GM12875 (cell line): ENCODE results near the gene DST.
"Not testable (repeated sequence)": the region's sequence is repeated elsewhere in the genome, so short reads cannot be mapped to it uniquely, and the experiment has no call there.

Source experiments
- H3K4me3 ChIP-seq: one replicate; pipeline ENCODE4 v1.5.1; 2011; ENCODE audit warnings: low read depth, low read length, control low read depth
- TF ChIP-seq, protein P1 (sequence below): IDR thresholded peaks from 2 replicates; pipeline ENCODE4 v1.5.1; 2011; ENCODE audit warnings: low read depth, mild to moderate bottlenecking, control low read depth, inconsistent platforms, low read length, moderate library complexity, borderline replicate concordance; ENCODE audit not compliant: insufficient read depth

DST gene

DNA sequence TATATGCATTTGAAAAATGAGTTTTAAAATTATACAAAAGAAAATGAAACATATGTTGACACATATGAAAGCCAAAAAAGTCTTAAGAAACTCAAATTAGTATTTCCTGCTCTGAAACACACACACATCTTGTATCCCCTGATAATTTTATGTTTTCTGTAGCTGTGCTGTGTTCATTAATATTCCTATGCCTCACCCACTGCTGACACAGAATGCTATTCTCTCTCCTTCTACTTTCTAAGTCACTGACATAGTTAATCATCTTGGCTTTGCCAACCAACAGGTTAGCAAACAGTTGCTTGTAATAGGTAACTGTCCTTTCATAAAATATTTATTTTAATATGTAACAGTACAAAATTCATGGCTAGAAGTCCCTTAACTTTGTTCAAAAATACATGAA, 140.7 kb downstream of the DST start:
- no peak overlapping the region for H3K4me3 ChIP-seq
- TF ChIP-seq, protein P1, sequence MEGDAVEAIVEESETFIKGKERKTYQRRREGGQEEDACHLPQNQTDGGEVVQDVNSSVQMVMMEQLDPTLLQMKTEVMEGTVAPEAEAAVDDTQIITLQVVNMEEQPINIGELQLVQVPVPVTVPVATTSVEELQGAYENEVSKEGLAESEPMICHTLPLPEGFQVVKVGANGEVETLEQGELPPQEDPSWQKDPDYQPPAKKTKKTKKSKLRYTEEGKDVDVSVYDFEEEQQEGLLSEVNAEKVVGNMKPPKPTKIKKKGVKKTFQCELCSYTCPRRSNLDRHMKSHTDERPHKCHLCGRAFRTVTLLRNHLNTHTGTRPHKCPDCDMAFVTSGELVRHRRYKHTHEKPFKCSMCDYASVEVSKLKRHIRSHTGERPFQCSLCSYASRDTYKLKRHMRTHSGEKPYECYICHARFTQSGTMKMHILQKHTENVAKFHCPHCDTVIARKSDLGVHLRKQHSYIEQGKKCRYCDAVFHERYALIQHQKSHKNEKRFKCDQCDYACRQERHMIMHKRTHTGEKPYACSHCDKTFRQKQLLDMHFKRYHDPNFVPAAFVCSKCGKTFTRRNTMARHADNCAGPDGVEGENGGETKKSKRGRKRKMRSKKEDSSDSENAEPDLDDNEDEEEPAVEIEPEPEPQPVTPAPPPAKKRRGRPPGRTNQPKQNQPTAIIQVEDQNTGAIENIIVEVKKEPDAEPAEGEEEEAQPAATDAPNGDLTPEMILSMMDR: no peak

GRCh38 chr6:56499095-56499494, 143.6 kb downstream of the DST start:
- H3K4me3 ChIP-seq: no peak overlapping the region
- TF ChIP-seq, protein P1: no peak

DNA sequence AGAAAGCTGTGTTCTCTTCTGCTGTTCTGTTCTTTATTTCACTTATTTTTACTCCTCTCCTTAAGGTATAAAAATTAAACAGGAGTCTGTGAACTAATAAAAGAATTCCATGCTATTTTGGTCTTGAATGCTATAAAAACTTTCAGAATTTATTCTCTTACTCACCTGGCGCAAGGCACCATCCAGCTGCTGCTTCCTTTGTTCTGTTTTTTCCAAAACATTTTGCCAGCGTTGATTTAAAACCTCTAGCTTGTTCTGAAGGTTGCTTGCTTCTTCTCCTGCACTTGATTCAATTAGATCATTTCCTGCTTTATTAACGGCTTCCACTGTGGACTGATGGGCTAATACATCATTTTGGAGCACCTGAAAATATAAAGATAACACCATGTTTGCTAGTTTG, 145.0 kb downstream of the DST start:
- no peak overlapping the region for H3K4me3 ChIP-seq
- TF ChIP-seq, protein P1: no peak

GRCh38 chr6:56497240-56497639, 145.4 kb downstream of the DST start:
- no peak overlapping the region for H3K4me3 ChIP-seq
- TF ChIP-seq, protein P1: no peak

DNA sequence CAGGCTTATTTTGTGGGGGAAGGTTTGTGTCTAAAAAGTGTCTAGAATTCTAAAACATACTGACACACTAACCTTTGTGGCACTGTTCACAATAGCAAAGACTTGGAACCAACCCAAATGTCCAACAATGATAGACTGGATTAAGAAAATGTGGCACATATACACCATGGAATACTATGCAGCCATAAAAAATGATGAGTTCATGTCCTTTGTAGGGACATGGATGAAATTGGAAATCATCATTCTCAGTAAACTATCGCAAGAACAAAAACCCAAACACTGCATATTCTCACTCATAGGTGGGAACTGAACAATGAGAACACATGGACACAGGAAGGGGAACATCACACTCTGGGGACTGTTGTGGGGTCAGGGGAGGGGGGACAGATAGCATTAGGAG, 146.0 kb downstream of the DST start:
- not testable (repeated sequence) for H3K4me3 ChIP-seq

- TF ChIP-seq, protein P1: no peak
These were observed 147.0 kb downstream of the DST start for GRCh38 chr6:56495654-56496053.

DNA sequence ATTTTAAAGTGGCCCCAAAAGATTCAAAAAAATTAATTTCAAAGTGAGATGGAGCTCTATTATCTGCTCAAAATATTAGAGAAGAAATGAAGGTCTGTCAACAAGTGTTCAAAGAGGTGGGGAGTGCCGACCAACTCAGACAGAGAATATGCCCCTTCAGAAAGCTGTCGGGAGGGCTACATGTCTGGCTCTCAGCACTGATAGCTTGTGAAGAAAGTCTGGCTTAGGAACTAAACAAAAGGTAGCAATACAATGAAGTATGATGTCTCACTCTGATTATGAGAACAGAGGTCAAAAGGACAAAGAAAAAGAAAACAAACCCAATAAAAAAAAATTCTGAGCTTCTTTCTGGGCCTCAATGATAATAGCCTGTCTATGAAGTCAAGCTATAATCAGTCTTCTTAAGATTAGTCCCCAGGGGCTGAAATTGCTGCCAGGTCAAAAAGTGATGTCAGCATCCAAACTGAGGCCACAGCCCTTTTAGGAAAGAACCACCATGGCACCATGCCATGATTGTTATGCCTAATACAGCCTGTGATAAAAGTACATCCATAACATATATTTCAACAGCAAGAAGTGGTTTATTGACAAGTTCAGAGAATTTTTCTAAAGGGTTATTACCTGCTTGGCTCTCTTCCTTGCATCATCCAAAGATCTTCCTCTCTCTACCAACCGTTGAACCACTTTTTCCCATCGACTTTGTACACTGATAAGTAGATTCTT, 150.9 kb downstream of the DST start:
- H3K4me3 ChIP-seq: no peak overlapping the region
- TF ChIP-seq, protein P1: no peak

More at GRCh38 chr6:56495654-56496053, 147.0 kb downstream of the DST start:
- no peak overlapping the region for H3K4me3 ChIP-seq
